Smooth muscle cell (in vitro differentiated cells): ENCODE results near the gene PRELID3B. TPM values are rescaled to one million over a fixed set of nuclear protein-coding genes. Genes with fewer than 3 reads are reported as not detected.

Experiments used
- DNase-seq: peaks from one replicate; lab custom pipeline; 2025; ENCODE audit not compliant: unreplicated experiment; lab: John Stamatoyannopoulos, UW
- H2AFZ ChIP-seq: fragments of 200-600 bp; sonication (generic); 2 replicates; pipeline ENCODE4 v1.6.0; 2016; ENCODE audit warnings: antibody characterized with exemption, low read depth, mild to moderate bottlenecking
- H3F3A ChIP-seq: fragments of 200-600 bp; sonication (generic); 2 replicates; pipeline ENCODE4 v1.6.0; 2017; ENCODE audit warnings: antibody characterized with exemption, low read depth
- H3K27ac ChIP-seq: fragments of 200-600 bp; sonication (generic); 2 replicates; pipeline ENCODE4 v1.5.1; 2016; ENCODE audit warnings: low read depth, mild to moderate bottlenecking
- H3K27me3 ChIP-seq: fragments of 200-600 bp; sonication (generic); 2 replicates; pipeline ENCODE4 v1.6.1; 2016; ENCODE audit warnings: low read depth, mild to moderate bottlenecking
- H3K36me3 ChIP-seq: fragments of 200-600 bp; sonication (generic); 2 replicates; pipeline ENCODE4 v1.5.1; 2016; ENCODE audit warnings: low read depth
- H3K4me1 ChIP-seq: fragments of 200-600 bp; sonication (generic); 2 replicates; pipeline ENCODE4 v1.5.1; 2016; ENCODE audit warnings: low read depth
- H3K4me2 ChIP-seq: fragments of 200-600 bp; sonication (generic); 2 replicates; pipeline ENCODE4 v1.6.0; 2016; ENCODE audit warnings: mild to moderate bottlenecking
- H3K4me3 ChIP-seq: fragments of 200-600 bp; sonication (generic); 2 replicates; pipeline ENCODE4 v1.5.1; 2016; ENCODE audit warnings: mild to moderate bottlenecking
- H3K79me2 ChIP-seq: fragments of 200-600 bp; sonication (generic); 2 replicates; pipeline ENCODE4 v1.6.0; 2016; ENCODE audit warnings: low read depth, mild to moderate bottlenecking
- H3K9ac ChIP-seq: fragments of 200-600 bp; sonication (generic); 2 replicates; pipeline ENCODE4 v1.6.0; 2016; ENCODE audit warnings: low read depth
- H3K9me3 ChIP-seq: fragments of 200-600 bp; sonication (generic); replicated peaks from 2 replicates; pipeline ENCODE4 v1.5.1; 2016; ENCODE audit warnings: low read depth
- H4K20me1 ChIP-seq: fragments of 200-600 bp; sonication (generic); 2 replicates; pipeline ENCODE4 v1.6.0; 2016; ENCODE audit warnings: low read depth
- CTCF ChIP-seq: fragments of 200-600 bp; sonication (generic); IDR thresholded peaks from 2 replicates; pipeline ENCODE4 v1.5.1; 2017; ENCODE audit warnings: borderline replicate concordance, mild to moderate bottlenecking, antibody characterized with exemption; ENCODE audit not compliant: insufficient read depth, poor library complexity, severe bottlenecking
- whole genome bisulfite sequencing: methylation state at CpG from one replicate; pipeline ENCODE4 v1.1.7; 2016; ENCODE audit warnings: low lambda C conversion rate; 5-methylcytosine and 5-hydroxymethylcytosine counted together
- polyA plus RNA-seq: library from polyadenylated mRNA; unstranded; fragments of >200 nt; fragmentation: Nextera tagmentation; extraction: Ambion mirVana; gene quantifications from 2 replicates; pipeline ENCODE4 v1.2.1, GENCODE V29; 2016
- total RNA-seq: library from RNA; depleted of rRNA; stranded (reverse); fragments of >200 nt; gene quantifications from 2 replicates; pipeline ENCODE4 v1.2.3, GENCODE V29; 2014

PRELID3B gene
- total and polyA plus RNA-seq, 2 experiments from 2014 or later: 20.9 to 44.9 TPM

- peaks cover 23% of the 10 kb centered on the region for H3K4me1 ChIP-seq
- H3K4me3 ChIP-seq: no peak overlapping the region
- H3F3A ChIP-seq: no peaks in the 10 kb centered on the region
- H3K27me3 ChIP-seq: no peaks in the 10 kb centered on the region
- no peak overlapping the region for H3K9ac ChIP-seq
- no peak overlapping the region for H2AFZ ChIP-seq
- 63% methylated on average over 8 of the region's 8 CpGs for WGBS
- no peaks in the 10 kb centered on the region for H3K9me3 ChIP-seq
- peak overlapping the region; percentile 38 for H3K27ac ChIP-seq
- peaks cover 72% of the 10 kb centered on the region for H4K20me1 ChIP-seq
- TF ChIP-seq CTCF: no peak
- H3K36me3 ChIP-seq: peaks cover 3% of the 10 kb centered on the region
- DNase-seq: no peak
- peaks cover 71% of the 10 kb centered on the region for H3K79me2 ChIP-seq
- H3K4me2 ChIP-seq: peak overlapping the region; percentile 95
These were observed 14.8 kb downstream of the PRELID3B start for GRCh38 chr20:59027741-59028320.

GRCh38 chr20:59026904-59027740 is 15.5 kb downstream of the PRELID3B start:
- H3K79me2 ChIP-seq: peaks cover 71% of the 10 kb centered on the region
- H3K4me3 ChIP-seq: no peak overlapping the region
- no peak overlapping the region for H3K9ac ChIP-seq
- peaks cover 79% of the 10 kb centered on the region for H4K20me1 ChIP-seq
- H3F3A ChIP-seq: no peaks in the 10 kb centered on the region
- H3K4me1 ChIP-seq: peaks cover 22% of the 10 kb centered on the region
- no peak overlapping the region for H3K4me2 ChIP-seq
- 99% methylated on average over 5 of the region's 5 CpGs for WGBS
- H3K27ac ChIP-seq: peak overlapping the region; percentile 38
- no peak for DNase-seq
- peaks cover 3% of the 10 kb centered on the region for H3K36me3 ChIP-seq
- H2AFZ ChIP-seq: no peak overlapping the region
- no peaks in the 10 kb centered on the region for H3K9me3 ChIP-seq
- TF ChIP-seq CTCF: no peak
- H3K27me3 ChIP-seq: no peaks in the 10 kb centered on the region

GRCh38 chr20:59025511-59025910 is 17.1 kb downstream of the PRELID3B start:
- H4K20me1 ChIP-seq: peaks cover 83% of the 10 kb centered on the region
- H3F3A ChIP-seq: peaks cover 6% of the 10 kb centered on the region
- H3K27me3 ChIP-seq: no peaks in the 10 kb centered on the region
- H3K4me2 ChIP-seq: no peak overlapping the region
- 92% methylated on average over 4 of the region's 4 CpGs for WGBS
- DNase-seq: no peak
- H3K4me1 ChIP-seq: peaks cover 14% of the 10 kb centered on the region
- H3K79me2 ChIP-seq: peaks cover 55% of the 10 kb centered on the region
- H3K9me3 ChIP-seq: no peaks in the 10 kb centered on the region
- no peak overlapping the region for H3K9ac ChIP-seq
- no peak overlapping the region for H3K4me3 ChIP-seq
- no peak overlapping the region for H3K27ac ChIP-seq
- no peak for TF ChIP-seq CTCF
- peaks cover 3% of the 10 kb centered on the region for H3K36me3 ChIP-seq
- no peak overlapping the region for H2AFZ ChIP-seq
